AG09319 (cell line): Measurements from ENCODE around the gene CHORDC1.

Experiments
- DNase-seq: peaks from one replicate; pipeline ENCODE4 v3.0.0-alpha.2; 2010; ENCODE audit warnings: low read depth; ENCODE audit errors: extremely low read depth
- CTCF ChIP-seq: IDR thresholded peaks from 2 replicates; pipeline ENCODE4 v1.5.1; 2011; ENCODE audit warnings: low read depth, mild to moderate bottlenecking, inconsistent platforms, low read length, moderate library complexity

CHORDC1 gene

GRCh38 chr11:90222459-90223247 is at the start of gene CHORDC1:
Gene CHORDC1, minus strand, starts transcription at chr11:90223049. Its CDS starts 95 bp downstream, at chr11:90222954.
- DNase-seq: peak; percentile 35
- TF ChIP-seq CTCF: no peak

GRCh38 chr11:90257158-90257525 is 34.3 kb upstream of the CHORDC1 start:
- DNase-seq: no peak
- no peak for TF ChIP-seq CTCF

GRCh38 chr11:90256404-90257157 is 33.7 kb upstream of the CHORDC1 start:
- no peak for TF ChIP-seq CTCF
- DNase-seq: no peak

- no peak for TF ChIP-seq CTCF
- no peak for DNase-seq
Measured at GRCh38 chr11:90254065-90254464, 31.2 kb upstream of the CHORDC1 start.

- no peak for TF ChIP-seq CTCF
- no peak for DNase-seq
Measured at GRCh38 chr11:90252053-90252452, 29.2 kb upstream of the CHORDC1 start.

- DNase-seq: no peak
- no peak for TF ChIP-seq CTCF
Measured at GRCh38 chr11:90251599-90251998, 28.8 kb upstream of the CHORDC1 start.

- no peak for DNase-seq
- no peak for TF ChIP-seq CTCF
Measured at GRCh38 chr11:90250970-90251369, 28.1 kb upstream of the CHORDC1 start.
